Sigmoid colon (tissue), 7 donors: ENCODE data around the gene CCDC24. TPM values are rescaled to one million over a fixed set of nuclear protein-coding genes. Genes with fewer than 3 reads are reported as not detected.
A peak's percentile ranks its signal among the peaks of the same experiment; 100 is the strongest.

Source experiments
- DNase-seq: peaks from one replicate; pipeline ENCODE4 v3.0.0-alpha.2; 2019
- H3K27ac ChIP-seq, 4 donors: fragments of 200-600 bp; sonication (generic); one replicate each; pipeline ENCODE4 v1.5.1; 2016 to 2019; ENCODE audit warnings: mild to moderate bottlenecking in 1 of 4
- H3K27me3 ChIP-seq, 3 donors: fragments of 200-600 bp; sonication (generic); one replicate each; pipeline ENCODE4 v1.5.1; 2019; ENCODE audit warnings: mild to moderate bottlenecking in 1 of 3
- H3K36me3 ChIP-seq, 4 donors: fragments of 200-600 bp; sonication (generic); one replicate each; pipeline ENCODE4 v1.5.1; 2016 to 2019
- H3K4me1 ChIP-seq, 4 donors: fragments of 200-600 bp; sonication (generic); one replicate each; pipeline ENCODE4 v1.5.1; 2017 to 2019
- H3K4me3 ChIP-seq, 4 donors: fragments of 200-600 bp; sonication (generic); one replicate each; pipeline ENCODE4 v1.5.1; 2017 to 2019; ENCODE audit warnings: mild to moderate bottlenecking in 2 of 4, moderate library complexity in 1 of 4
- H3K9me3 ChIP-seq, 4 donors: fragments of 200-600 bp in 3 of 4; sonication (generic) in 3 of 4; one replicate each; pipeline versions ENCODE4 v1.5.1 to v1.6.1; 2013 to 2019
- EP300 ChIP-seq, 4 donors: sonication (generic); formaldehyde crosslinking; IDR thresholded peaks; one replicate each; pipeline ENCODE4 v1.6.1; 2017; ENCODE audit warnings: antibody characterized with exemption in 4 of 4
- POLR2A ChIP-seq, 2 donors: fragments of 450-650 bp; IDR thresholded peaks; one replicate each; pipeline ENCODE4 v1.6.1; 2016; ENCODE audit warnings: antibody characterized with exemption in 2 of 2, mild to moderate bottlenecking in 2 of 2, moderate library complexity in 2 of 2
- POLR2AphosphoS5 ChIP-seq, 4 donors: sonication (generic); formaldehyde crosslinking; IDR thresholded peaks; one replicate each; pipeline ENCODE4 v1.6.1; 2017; ENCODE audit warnings: antibody characterized with exemption in 4 of 4
- WGBS, 2 donors: extraction: QIAGEN DNeasy Blood & Tissue Kit; methylation state at CpG; one replicate each; pipeline ENCODE4 v1.1.7; 2013; 5-methylcytosine and 5-hydroxymethylcytosine counted together
- intact Hi-C: fragments of 100-400 bp; cut with DNase I; formaldehyde crosslinking; loops from one replicate; pipeline ENCODE4 v1.15.1; 2023
- polyA plus RNA-seq, 3 donors: library from polyadenylated mRNA; stranded (reverse); fragments of 200-250 nt; gene quantifications; one replicate each; pipeline ENCODE4 v1.2.3, GENCODE V29; 2013
- total RNA-seq, 4 donors: library from RNA; depleted of rRNA; stranded (reverse); fragments of >200 nt; gene quantifications; one replicate each; pipeline ENCODE4 v1.1.0, GENCODE V29; 2016
- TF ChIP-seq, protein P1 (sequence below), 4 experiments: fragments of 450-650 bp in 3 of 4; fragments of 200-600 bp in 1 of 4; IDR thresholded peaks; one replicate each; pipeline ENCODE4 v1.5.1; 2016 to 2019; ENCODE audit warnings: antibody characterized with exemption in 4 of 4, mild to moderate bottlenecking in 3 of 4, moderate library complexity in 2 of 4
- donor health status: healthy with polysubstance abuse.
- donor health status: Bipolar disorder and iron deficiency.
- donor health status: healthy.

The CCDC24 gene
- total and polyA plus RNA-seq, 7 donors, result 2.7 to 19.2 (median 6.6) TPM

DNA sequence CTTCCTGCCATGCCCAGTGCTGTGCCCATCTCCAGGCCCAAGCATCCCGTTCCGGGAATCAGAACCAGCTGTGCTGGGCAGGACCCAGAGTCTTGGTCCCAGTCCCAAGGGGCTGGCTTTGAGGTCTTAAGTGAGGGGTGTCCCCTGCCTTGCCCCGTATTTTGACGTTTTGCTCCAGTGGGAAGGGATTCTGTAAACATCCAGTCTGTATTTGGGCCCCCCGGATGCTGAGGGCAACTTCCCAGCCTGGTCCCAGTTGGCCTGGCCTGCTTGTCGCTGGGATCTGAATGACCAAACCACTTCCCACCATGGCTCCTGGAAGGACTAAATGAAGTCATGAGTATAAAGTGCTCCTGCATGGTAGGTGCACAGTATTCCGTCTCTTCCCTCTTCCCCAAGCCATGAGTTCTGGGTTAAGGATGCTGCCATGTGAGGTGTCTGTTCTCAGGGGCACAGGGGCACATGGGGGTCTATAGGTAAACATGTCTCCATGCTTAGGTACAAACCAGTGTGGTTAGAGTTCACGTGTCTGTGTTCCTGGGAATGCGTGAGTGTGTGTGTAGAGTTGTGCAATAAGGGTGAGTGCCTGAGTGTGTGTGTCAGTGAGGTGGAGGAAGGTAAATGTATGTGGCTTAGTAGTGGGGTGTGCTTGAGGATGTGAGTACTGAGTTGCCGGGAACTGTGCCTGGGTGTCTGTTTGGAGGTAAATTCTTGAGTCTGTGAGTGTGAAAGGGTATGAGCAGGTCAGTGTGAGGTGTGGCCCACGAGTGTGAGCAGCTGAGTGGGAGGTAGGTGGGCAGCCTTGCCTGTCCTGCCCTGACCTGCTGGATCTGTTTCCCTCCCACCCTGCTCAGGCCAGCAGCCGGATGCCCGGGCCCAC is 10.9 kb upstream of the CCDC24 start:
- TF ChIP-seq EP300 (IDR thresholded peaks at IDR 0.05), result no peak
- no peak for TF ChIP-seq POLR2A (IDR thresholded peaks at IDR 0.05)
- TF ChIP-seq, protein P1, sequence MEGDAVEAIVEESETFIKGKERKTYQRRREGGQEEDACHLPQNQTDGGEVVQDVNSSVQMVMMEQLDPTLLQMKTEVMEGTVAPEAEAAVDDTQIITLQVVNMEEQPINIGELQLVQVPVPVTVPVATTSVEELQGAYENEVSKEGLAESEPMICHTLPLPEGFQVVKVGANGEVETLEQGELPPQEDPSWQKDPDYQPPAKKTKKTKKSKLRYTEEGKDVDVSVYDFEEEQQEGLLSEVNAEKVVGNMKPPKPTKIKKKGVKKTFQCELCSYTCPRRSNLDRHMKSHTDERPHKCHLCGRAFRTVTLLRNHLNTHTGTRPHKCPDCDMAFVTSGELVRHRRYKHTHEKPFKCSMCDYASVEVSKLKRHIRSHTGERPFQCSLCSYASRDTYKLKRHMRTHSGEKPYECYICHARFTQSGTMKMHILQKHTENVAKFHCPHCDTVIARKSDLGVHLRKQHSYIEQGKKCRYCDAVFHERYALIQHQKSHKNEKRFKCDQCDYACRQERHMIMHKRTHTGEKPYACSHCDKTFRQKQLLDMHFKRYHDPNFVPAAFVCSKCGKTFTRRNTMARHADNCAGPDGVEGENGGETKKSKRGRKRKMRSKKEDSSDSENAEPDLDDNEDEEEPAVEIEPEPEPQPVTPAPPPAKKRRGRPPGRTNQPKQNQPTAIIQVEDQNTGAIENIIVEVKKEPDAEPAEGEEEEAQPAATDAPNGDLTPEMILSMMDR (IDR thresholded peaks at IDR 0.05), result no peak
- no peak for TF ChIP-seq POLR2AphosphoS5 (IDR thresholded peaks at IDR 0.05)
- DNase-seq, result no peak
- peak overlapping the region in 3 of 4 donors; percentile 78 to 92 (median 91) for H3K4me3 ChIP-seq
- H3K27me3 ChIP-seq, result no peaks in the 10 kb centered on the region
- H3K27ac ChIP-seq, result peak overlapping the region in 3 of 4 donors; percentile 71 to 77 (median 76)
- peaks cover 0 to 54% (median 46%) of the 10 kb centered on the region in 4 donors for H3K4me1 ChIP-seq
- intact Hi-C loops, result no loop called here
- WGBS, 2 donors, result 37 to 71% methylated on average over 13 of the region's 13 CpGs
- H3K9me3 ChIP-seq, result no peaks in the 10 kb centered on the region
- H3K36me3 ChIP-seq, result peaks cover 0 to 29% (median 11%) of the 10 kb centered on the region in 4 donors

DNA sequence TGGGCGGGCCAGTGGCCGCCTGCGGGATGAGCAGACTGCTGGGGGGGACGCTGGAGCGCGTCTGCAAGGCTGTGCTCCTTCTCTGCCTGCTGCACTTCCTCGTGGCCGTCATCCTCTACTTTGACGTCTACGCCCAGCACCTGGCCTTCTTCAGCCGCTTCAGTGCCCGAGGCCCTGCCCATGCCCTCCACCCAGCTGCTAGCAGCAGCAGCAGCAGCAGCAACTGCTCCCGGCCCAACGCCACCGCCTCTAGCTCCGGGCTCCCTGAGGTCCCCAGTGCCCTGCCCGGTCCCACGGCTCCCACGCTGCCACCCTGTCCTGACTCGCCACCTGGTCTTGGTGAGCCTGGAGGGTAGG is 10.3 kb upstream of the CCDC24 start:
- Histone ChIP-seq H3K9me3 (no peaks in the 10 kb centered on the region), H3K4me3 (no peak overlapping the region), H3K27me3 (no peaks in the 10 kb centered on the region), H3K27ac (peak overlapping the region in 1 of 4 donors; percentile 76), H3K4me1 (peaks cover 0 to 48% (median 40%) of the 10 kb centered on the region in 4 donors), H3K36me3 (peaks cover 0 to 35% (median 13%) of the 10 kb centered on the region in 4 donors)
- 19 to 66% methylated on average over 20 of the region's 20 CpGs for WGBS, 2 donors
- TF ChIP-seq EP300 (IDR thresholded peaks at IDR 0.05) (no peak), POLR2AphosphoS5 (IDR thresholded peaks at IDR 0.05) (no peak), POLR2A (IDR thresholded peaks at IDR 0.05) (no peak)
- TF ChIP-seq, protein P1 (IDR thresholded peaks at IDR 0.05), result no peak
- intact Hi-C loops, result no loop called here
- DNase-seq, result no peak

DNA sequence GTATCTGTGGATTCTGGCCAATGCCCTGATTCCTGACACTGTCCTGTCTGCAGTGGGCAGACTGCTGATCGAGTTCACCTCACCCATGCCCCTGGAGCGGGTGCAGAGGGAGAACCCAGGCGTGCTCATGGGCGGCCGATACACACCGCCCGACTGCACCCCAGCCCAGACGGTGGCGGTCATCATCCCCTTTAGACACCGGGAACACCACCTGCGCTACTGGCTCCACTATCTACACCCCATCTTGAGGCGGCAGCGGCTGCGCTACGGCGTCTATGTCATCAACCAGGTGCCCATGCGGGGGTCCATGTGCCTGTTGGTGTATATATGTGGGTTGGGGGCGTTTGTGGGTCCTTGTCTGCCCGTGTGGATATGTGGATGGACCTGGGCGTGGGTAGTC is 9.8 kb upstream of the CCDC24 start:
- Histone ChIP-seq H3K4me3 (no peak overlapping the region), H3K9me3 (no peaks in the 10 kb centered on the region), H3K27ac (no peak overlapping the region), H3K27me3 (no peaks in the 10 kb centered on the region), H3K4me1 (peaks cover 0 to 43% (median 35%) of the 10 kb centered on the region in 4 donors), H3K36me3 (peaks cover 0 to 31% (median 11%) of the 10 kb centered on the region in 4 donors)
- no peak for DNase-seq
- no peak for TF ChIP-seq POLR2A (IDR thresholded peaks at IDR 0.05)
- TF ChIP-seq, protein P1 (IDR thresholded peaks at IDR 0.05), result no peak
- TF ChIP-seq POLR2AphosphoS5 (IDR thresholded peaks at IDR 0.05), result no peak
- WGBS, 2 donors, result 93 to 96% methylated on average over 20 of the region's 20 CpGs
- intact Hi-C loops, result no loop called here

DNA sequence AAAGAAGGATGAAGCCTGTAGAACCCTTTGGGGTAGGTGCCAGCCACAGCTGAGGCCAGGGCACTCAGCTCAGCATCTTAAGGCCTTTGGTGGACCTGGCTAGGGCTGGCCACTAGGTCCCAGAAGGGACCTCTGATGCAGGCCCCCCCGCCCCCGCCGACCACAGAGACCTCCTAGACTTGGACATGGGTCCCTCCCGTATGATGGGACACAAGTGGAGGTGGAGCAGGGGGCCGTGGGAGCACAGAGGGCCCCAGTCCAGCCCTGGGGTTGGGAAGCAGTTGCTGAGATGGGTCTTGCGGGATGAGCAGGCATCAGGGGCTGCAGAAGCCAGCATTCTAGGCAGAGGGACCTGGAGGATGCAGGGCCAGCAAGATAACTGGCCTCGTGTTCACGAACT is 9.2 kb upstream of the CCDC24 start:
- DNase-seq, result no peak
- Histone ChIP-seq H3K27me3 (no peaks in the 10 kb centered on the region), H3K9me3 (no peaks in the 10 kb centered on the region), H3K4me1 (peaks cover 0 to 37% (median 29%) of the 10 kb centered on the region in 4 donors), H3K4me3 (no peak overlapping the region), H3K27ac (no peak overlapping the region), H3K36me3 (peaks cover 0 to 25% (median 5%) of the 10 kb centered on the region in 4 donors)
- 95% methylated on average over 8 of the region's 8 CpGs for whole genome bisulfite sequencing, 2 donors
- TF ChIP-seq, protein P1 (IDR thresholded peaks at IDR 0.05), result no peak
- TF ChIP-seq POLR2AphosphoS5 (IDR thresholded peaks at IDR 0.05), result no peak
- no peak for TF ChIP-seq EP300 (IDR thresholded peaks at IDR 0.05)
- TF ChIP-seq POLR2A (IDR thresholded peaks at IDR 0.05), result no peak
- intact Hi-C loops, result no loop called here
